Measurements from ENCODE around the gene MUC6. TPM values are rescaled to one million over a fixed set of nuclear protein-coding genes. Genes with fewer than 3 reads are reported as not detected.

MUC6 gene
- total RNA-seq, 1 experiment from 2014 or later, result not detected

DNA sequence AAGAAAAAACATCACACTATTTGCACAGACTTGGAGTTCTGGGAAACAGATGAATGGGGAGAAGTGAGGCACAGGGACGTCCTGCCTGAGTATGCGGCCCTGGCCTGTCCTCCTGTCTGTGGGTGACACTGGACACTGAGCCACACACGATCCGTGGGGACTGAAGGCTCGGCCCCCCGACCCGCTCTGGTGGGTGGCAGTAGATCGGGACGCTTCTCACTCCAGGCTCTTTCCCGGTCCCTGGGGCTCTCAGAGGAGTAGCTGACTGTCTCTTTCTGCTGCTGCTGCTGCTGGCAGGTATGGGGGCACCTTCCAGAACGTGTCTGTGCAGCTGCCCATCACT is 27.7 kb downstream of the MUC6 start:
- no peak for DNase-seq
- H3K27me3 Mint-ChIP-seq (ENCODE audit: low read depth), result no peaks in the 10 kb centered on the region
- Histone ChIP-seq H3K23me2 (ENCODE audit: insufficient read length, low read depth, low read length, poor library complexity, severe bottlenecking) (no peaks in the 10 kb centered on the region), H3K79me1 (ENCODE audit: insufficient read depth, low read depth, low read length, poor library complexity, severe bottlenecking) (no peaks in the 10 kb centered on the region), H2AK5ac (ENCODE audit: insufficient read length, low read length) (no peak overlapping the region), H2BK5ac (ENCODE audit: insufficient read length, low read length) (no peak overlapping the region), H3K4me1 (ENCODE audit: insufficient read depth, low read length) (no peaks in the 10 kb centered on the region), H3K27me3 (ENCODE audit: insufficient read depth, low read length) (no peaks in the 10 kb centered on the region), H3K14ac (ENCODE audit: insufficient read depth, low read length) (no peak overlapping the region), H2BK20ac (ENCODE audit: low read depth, low read length, poor library complexity, severe bottlenecking) (no peak overlapping the region), H3K79me2 (ENCODE audit: insufficient read depth, low read length) (no peaks in the 10 kb centered on the region), H3K23ac (ENCODE audit: insufficient read length, low read depth, low read length) (no peak overlapping the region), H2BK12ac (ENCODE audit: insufficient read length, low read depth, low read length) (no peak overlapping the region), H2AFZ (ENCODE audit: low read length) (no peak overlapping the region), H3T11ph (ENCODE audit: low read length) (no peak overlapping the region), H2BK15ac (ENCODE audit: low read depth, low read length) (no peak overlapping the region), H4K20me1 (ENCODE audit: control insufficient read depth, insufficient read depth, insufficient read length) (no peaks in the 10 kb centered on the region), H3K9ac (ENCODE audit: extremely low read depth, insufficient read length, low read length) (no peak overlapping the region), H3K4me2 (ENCODE audit: insufficient read depth, insufficient read length, low read length) (no peak overlapping the region), H3K56ac (ENCODE audit: insufficient read length, low read depth, low read length) (no peak overlapping the region), H3K9me3 (ENCODE audit: control insufficient read depth, low read depth, low read length) (no peaks in the 10 kb centered on the region), H3K27ac (ENCODE audit: insufficient read length, low read depth, low read length) (no peak overlapping the region), H4K5ac (ENCODE audit: insufficient read length, low read depth, low read length) (no peak overlapping the region), H2BK120ac (ENCODE audit: low read depth, low read length, poor library complexity, severe bottlenecking) (no peak overlapping the region), H4K8ac (replicated peaks; ENCODE audit: insufficient read length, low read depth, low read length) (no peak overlapping the region), H3K18ac (ENCODE audit: insufficient read length, low read depth, low read length) (no peak overlapping the region), H4K91ac (ENCODE audit: insufficient read length, low read depth, low read length) (no peak overlapping the region), H3K4ac (ENCODE audit: low read depth, low read length) (no peak overlapping the region)
- H3K4me3 Mint-ChIP-seq, result no peak overlapping the region
- H3K36me3 Mint-ChIP-seq (ENCODE audit: insufficient read depth in 1 of 3, low read depth in 3 of 3), result peaks cover 18 to 55% (median 52%) of the 10 kb centered on the region in 3 experiments; a peak in 6 of 7 replicates
- H3K9me3 Mint-ChIP-seq, result no peaks in the 10 kb centered on the region; a peak in 1 of 5 replicates
- TF ChIP-seq, protein P1, sequence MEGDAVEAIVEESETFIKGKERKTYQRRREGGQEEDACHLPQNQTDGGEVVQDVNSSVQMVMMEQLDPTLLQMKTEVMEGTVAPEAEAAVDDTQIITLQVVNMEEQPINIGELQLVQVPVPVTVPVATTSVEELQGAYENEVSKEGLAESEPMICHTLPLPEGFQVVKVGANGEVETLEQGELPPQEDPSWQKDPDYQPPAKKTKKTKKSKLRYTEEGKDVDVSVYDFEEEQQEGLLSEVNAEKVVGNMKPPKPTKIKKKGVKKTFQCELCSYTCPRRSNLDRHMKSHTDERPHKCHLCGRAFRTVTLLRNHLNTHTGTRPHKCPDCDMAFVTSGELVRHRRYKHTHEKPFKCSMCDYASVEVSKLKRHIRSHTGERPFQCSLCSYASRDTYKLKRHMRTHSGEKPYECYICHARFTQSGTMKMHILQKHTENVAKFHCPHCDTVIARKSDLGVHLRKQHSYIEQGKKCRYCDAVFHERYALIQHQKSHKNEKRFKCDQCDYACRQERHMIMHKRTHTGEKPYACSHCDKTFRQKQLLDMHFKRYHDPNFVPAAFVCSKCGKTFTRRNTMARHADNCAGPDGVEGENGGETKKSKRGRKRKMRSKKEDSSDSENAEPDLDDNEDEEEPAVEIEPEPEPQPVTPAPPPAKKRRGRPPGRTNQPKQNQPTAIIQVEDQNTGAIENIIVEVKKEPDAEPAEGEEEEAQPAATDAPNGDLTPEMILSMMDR (conservative IDR thresholded peaks at IDR 0.05), result no peak
- WGBS (ENCODE audit: extremely low coverage, insufficient read length, low lambda C conversion rate), result no CpG with 5 or more reads among the region's 11 CpGs
- H3K27ac Mint-ChIP-seq, result no peak overlapping the region
- 0 out of 4 replicates have a peak, but pooled peaks cover 0 to 3% of the 10 kb centered on the region in 2 experiments for H3K4me1 Mint-ChIP-seq

Measured in H9 (cell line).